Astrocyte (in vitro differentiated cells and primary cell): ENCODE measurements around the gene PRSS57.

ENCODE experiments used
- EZH2 ChIP-seq: IDR thresholded peaks from 2 replicates; pipeline ENCODE4 v1.6.1; 2012; ENCODE audit warnings: mild to moderate bottlenecking, low read length, inconsistent platforms; ENCODE audit not compliant: insufficient read depth
- TF ChIP-seq, protein P1 (sequence below): IDR thresholded peaks from 2 replicates; pipeline ENCODE4 v1.5.1; 2011; ENCODE audit warnings: low read depth, mild to moderate bottlenecking, inconsistent platforms, low read length, moderate library complexity; ENCODE audit not compliant: insufficient read depth

DNA sequence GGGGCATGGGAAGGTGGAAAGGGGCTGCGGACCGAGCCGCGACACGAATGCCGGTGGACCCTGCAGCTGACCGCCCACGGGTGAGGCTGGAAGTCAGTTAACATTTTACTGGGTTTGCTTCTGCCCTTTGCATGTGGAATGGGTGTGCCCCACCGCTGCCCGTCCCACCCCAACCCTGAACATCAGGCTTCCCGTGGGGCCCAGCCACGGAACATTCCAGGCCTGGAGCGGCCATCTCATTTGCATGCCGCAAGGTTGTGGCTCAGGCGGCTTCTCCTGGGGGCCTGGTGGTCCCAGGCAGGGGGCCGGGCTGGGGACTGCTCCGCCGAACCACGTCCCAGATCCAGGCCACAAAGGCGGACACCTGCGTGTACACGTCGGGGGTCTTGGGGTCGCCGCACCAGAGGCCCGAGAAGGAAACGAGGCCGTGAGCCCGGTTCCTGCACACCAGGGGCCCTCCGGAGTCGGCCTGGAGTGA is 9.8 kb downstream of the PRSS57 start:
- TF ChIP-seq, protein P1, sequence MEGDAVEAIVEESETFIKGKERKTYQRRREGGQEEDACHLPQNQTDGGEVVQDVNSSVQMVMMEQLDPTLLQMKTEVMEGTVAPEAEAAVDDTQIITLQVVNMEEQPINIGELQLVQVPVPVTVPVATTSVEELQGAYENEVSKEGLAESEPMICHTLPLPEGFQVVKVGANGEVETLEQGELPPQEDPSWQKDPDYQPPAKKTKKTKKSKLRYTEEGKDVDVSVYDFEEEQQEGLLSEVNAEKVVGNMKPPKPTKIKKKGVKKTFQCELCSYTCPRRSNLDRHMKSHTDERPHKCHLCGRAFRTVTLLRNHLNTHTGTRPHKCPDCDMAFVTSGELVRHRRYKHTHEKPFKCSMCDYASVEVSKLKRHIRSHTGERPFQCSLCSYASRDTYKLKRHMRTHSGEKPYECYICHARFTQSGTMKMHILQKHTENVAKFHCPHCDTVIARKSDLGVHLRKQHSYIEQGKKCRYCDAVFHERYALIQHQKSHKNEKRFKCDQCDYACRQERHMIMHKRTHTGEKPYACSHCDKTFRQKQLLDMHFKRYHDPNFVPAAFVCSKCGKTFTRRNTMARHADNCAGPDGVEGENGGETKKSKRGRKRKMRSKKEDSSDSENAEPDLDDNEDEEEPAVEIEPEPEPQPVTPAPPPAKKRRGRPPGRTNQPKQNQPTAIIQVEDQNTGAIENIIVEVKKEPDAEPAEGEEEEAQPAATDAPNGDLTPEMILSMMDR = no peak
- TF ChIP-seq EZH2 = no peak
